BLaER1 (cell line): ENCODE results near the gene RMND5B.
A peak's percentile ranks its signal among the peaks of the same experiment; 100 is the strongest.

Source experiments
- H3K27ac ChIP-seq: shearing (Covaris generic); formaldehyde crosslinking; 2 replicates; pipeline ENCODE4 v1.8.1; 2022
- H3K27me3 ChIP-seq: shearing (Covaris generic); formaldehyde crosslinking; 2 replicates; pipeline ENCODE4 v1.8.1; 2022
- H3K36me3 ChIP-seq: shearing (Covaris generic); formaldehyde crosslinking; 2 replicates; pipeline ENCODE4 v1.8.1; 2022
- H3K4me1 ChIP-seq: shearing (Covaris generic); formaldehyde crosslinking; 2 replicates; pipeline ENCODE4 v1.8.1; 2022
- H3K4me2 ChIP-seq: shearing (Covaris generic); formaldehyde crosslinking; 2 replicates; pipeline ENCODE4 v1.8.1; 2022
- H3K4me3 ChIP-seq: shearing (Covaris generic); formaldehyde crosslinking; 2 replicates; pipeline ENCODE4 v1.8.1; 2022
- H3K9ac ChIP-seq: shearing (Covaris generic); formaldehyde crosslinking; 2 replicates; pipeline ENCODE4 v1.8.1; 2022
- H3K9me3 ChIP-seq: shearing (Covaris generic); formaldehyde crosslinking; 2 replicates; pipeline ENCODE4 v1.8.1; 2022
- H4K20me1 ChIP-seq: shearing (Covaris generic); formaldehyde crosslinking; 2 replicates; pipeline ENCODE4 v1.8.1; 2022
- Cebpa-rat ChIP-seq: shearing (Covaris generic); IDR thresholded peaks from 2 replicates; pipeline ENCODE4 v1.8.1; 2022

RMND5B gene

DNA sequence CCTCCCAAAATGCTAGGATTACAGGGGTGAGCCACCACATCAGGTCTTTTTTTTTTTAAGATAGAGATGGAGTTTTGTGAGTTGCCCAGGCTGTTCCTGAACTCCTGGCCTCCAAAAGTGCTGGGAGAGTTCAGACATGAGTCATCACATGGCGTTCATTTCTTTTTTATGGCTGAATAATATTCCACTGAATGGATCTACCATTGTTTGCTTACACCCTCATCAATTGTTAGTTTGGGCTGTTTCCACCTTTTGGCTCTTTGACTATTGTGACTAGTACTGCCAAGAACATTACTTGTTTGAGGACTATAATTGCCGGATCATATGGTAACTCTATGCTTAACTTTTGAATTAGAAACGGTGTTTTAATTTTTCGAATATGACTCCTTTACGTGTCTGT lies 18.3 kb upstream of the RMND5B start:
- no peak overlapping the region; the same call in 1 of the 2 replicates for H3K9ac ChIP-seq
- no peak for TF ChIP-seq Cebpa-rat
- H3K4me1 ChIP-seq = peaks cover 61% of the 10 kb centered on the region
- no peaks in the 10 kb centered on the region for H3K9me3 ChIP-seq
- peak overlapping the region; percentile 96; the same call in 1 of the 2 replicates for H3K27ac ChIP-seq
- no peaks in the 10 kb centered on the region for H4K20me1 ChIP-seq
- peak overlapping the region; percentile 99 for H3K4me2 ChIP-seq
- peak overlapping the region; percentile 83 for H3K4me3 ChIP-seq
- no peaks in the 10 kb centered on the region for H3K27me3 ChIP-seq
- H3K36me3 ChIP-seq = no peaks in the 10 kb centered on the region

DNA sequence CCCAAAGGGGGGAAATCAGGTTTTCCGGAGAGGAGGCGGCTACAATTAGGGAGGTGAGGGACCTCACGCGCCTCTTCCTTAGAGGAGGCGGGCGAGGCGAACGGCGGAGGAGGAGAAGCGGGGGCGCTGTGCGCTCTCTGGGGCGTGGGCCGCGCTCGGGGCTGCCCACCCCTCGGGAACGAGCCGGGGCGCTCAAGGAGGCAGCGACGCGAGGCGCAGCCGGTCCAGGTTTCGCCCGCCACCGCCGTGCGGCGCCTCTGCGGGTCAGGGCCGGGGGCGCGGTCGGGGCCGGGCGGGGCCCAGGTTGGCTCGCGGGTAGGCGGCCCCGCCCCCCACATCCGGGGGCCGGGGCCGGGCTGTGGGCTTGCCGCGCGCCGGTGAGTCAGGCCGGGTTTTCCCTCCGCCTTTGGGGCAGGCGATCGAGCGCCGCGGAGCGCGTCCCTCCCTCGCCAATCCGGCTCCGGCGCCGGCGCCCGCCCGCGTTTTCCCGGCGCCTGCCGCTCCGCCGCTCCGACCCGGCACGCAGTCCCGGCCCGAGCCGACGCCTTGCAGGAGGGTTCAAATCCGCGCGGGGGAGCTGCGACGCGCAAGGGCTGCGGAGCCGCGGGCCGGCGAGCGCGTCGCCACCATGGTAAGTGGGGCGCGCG lies 17.6 kb upstream of the RMND5B start, which contains the start of gene N4BP3:
Gene N4BP3, plus strand, starts transcription at position 392 of the 647 bp plus-strand sequence. CDS start 6,052 bp downstream, outside the sequence.
- no peak for TF ChIP-seq Cebpa-rat
- peak within 1 kb of the TSS; percentile 96 for H3K27ac ChIP-seq
- H3K4me3 ChIP-seq = peak within 1 kb of the TSS; percentile 83
- no peaks in the 10 kb centered on the region for H3K36me3 ChIP-seq
- H3K27me3 ChIP-seq = no peaks in the 10 kb centered on the region
- no peaks in the 10 kb centered on the region for H3K9me3 ChIP-seq
- peak within 1 kb of the TSS; percentile 99 for H3K4me2 ChIP-seq
- H3K4me1 ChIP-seq = peaks cover 63% of the 10 kb centered on the region
- H3K9ac ChIP-seq = peak within 1 kb of the TSS; percentile 86
- H4K20me1 ChIP-seq = no peaks in the 10 kb centered on the region

- no peaks in the 10 kb centered on the region for H3K36me3 ChIP-seq
- no peak for TF ChIP-seq Cebpa-rat
- H3K27ac ChIP-seq = peak overlapping the region; percentile 96
These were observed 16.9 kb upstream of the RMND5B start for GRCh38 chr5:178113841-178114324.

GRCh38 chr5:178114325-178115135 lies 16.3 kb upstream of the RMND5B start:
- peak overlapping the region; percentile 83 for H3K4me3 ChIP-seq
- H3K4me1 ChIP-seq = peaks cover 63% of the 10 kb centered on the region
- no peak for TF ChIP-seq Cebpa-rat
- peak overlapping the region; percentile 99 for H3K4me2 ChIP-seq
- H3K9me3 ChIP-seq = no peaks in the 10 kb centered on the region
- peak overlapping the region; percentile 96 for H3K27ac ChIP-seq
- H3K27me3 ChIP-seq = no peaks in the 10 kb centered on the region
- no peaks in the 10 kb centered on the region for H3K36me3 ChIP-seq
- no peaks in the 10 kb centered on the region for H4K20me1 ChIP-seq
- H3K9ac ChIP-seq = peak overlapping the region; percentile 86

More at GRCh38 chr5:178113841-178114324, 16.9 kb upstream of the RMND5B start:
- peak overlapping the region; percentile 86 for H3K9ac ChIP-seq
- peak overlapping the region; percentile 99 for H3K4me2 ChIP-seq
- H3K9me3 ChIP-seq = no peaks in the 10 kb centered on the region
- H3K27me3 ChIP-seq = no peaks in the 10 kb centered on the region
- H4K20me1 ChIP-seq = no peaks in the 10 kb centered on the region
- H3K4me3 ChIP-seq = peak overlapping the region; percentile 83
- H3K4me1 ChIP-seq = peaks cover 63% of the 10 kb centered on the region

GRCh38 chr5:178115136-178115813 lies 15.5 kb upstream of the RMND5B start:
- Histone ChIP-seq H3K9ac (peak overlapping the region; percentile 86), H3K9me3 (no peaks in the 10 kb centered on the region), H3K27ac (peak overlapping the region; percentile 96), H3K4me3 (peak overlapping the region; percentile 83), H3K4me2 (peak overlapping the region; percentile 99), H3K27me3 (no peaks in the 10 kb centered on the region), H4K20me1 (no peaks in the 10 kb centered on the region), H3K4me1 (peaks cover 69% of the 10 kb centered on the region), H3K36me3 (no peaks in the 10 kb centered on the region; the same call in 1 of the 2 replicates)
- no peak for TF ChIP-seq Cebpa-rat

DNA sequence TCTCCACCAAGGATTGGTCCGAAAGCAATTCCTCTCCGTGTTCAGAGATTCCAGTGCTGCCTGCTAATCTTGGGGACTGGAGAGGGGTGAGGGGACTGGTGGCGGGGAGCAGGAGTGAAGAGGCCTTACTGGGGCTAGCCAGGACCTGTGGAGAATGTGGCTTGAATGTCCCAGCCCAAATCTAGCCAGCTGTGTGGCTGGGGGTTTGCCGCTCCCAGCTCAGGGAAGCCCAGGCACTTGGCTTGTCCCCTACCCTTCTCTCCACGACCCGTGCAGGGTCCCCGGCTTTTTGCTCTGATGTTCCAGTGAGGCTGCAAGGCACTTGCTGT lies 15.0 kb upstream of the RMND5B start:
- Histone ChIP-seq H3K27ac (peak overlapping the region; percentile 96), H3K4me3 (peak overlapping the region; percentile 83), H3K9ac (peak overlapping the region; percentile 86), H4K20me1 (no peaks in the 10 kb centered on the region), H3K4me2 (peak overlapping the region; percentile 99), H3K27me3 (no peaks in the 10 kb centered on the region), H3K36me3 (no peaks in the 10 kb centered on the region; the same call in 1 of the 2 replicates), H3K9me3 (no peaks in the 10 kb centered on the region), H3K4me1 (peaks cover 74% of the 10 kb centered on the region)
- TF ChIP-seq Cebpa-rat = no peak

- Histone ChIP-seq H4K20me1 (no peaks in the 10 kb centered on the region), H3K36me3 (no peaks in the 10 kb centered on the region; the same call in 1 of the 2 replicates), H3K27me3 (no peaks in the 10 kb centered on the region), H3K4me2 (peak overlapping the region; percentile 99), H3K9me3 (no peaks in the 10 kb centered on the region), H3K9ac (peak overlapping the region; percentile 86), H3K4me1 (peaks cover 79% of the 10 kb centered on the region), H3K27ac (peak overlapping the region; percentile 96), H3K4me3 (peak overlapping the region; percentile 83)
- TF ChIP-seq Cebpa-rat = no peak
These were observed 14.5 kb upstream of the RMND5B start for GRCh38 chr5:178116143-178116885.

- Histone ChIP-seq H3K27me3 (no peaks in the 10 kb centered on the region), H3K27ac (peak overlapping the region; percentile 96), H3K36me3 (peaks cover 9% of the 10 kb centered on the region; the same call in 1 of the 2 replicates), H3K9ac (peak overlapping the region; percentile 86), H3K4me1 (peaks cover 91% of the 10 kb centered on the region), H3K4me2 (peak overlapping the region; percentile 99), H4K20me1 (peaks cover 3% of the 10 kb centered on the region; the same call in 1 of the 2 replicates), H3K4me3 (peak overlapping the region; percentile 52), H3K9me3 (no peaks in the 10 kb centered on the region)
- no peak for TF ChIP-seq Cebpa-rat
These were observed 12.7 kb upstream of the RMND5B start for GRCh38 chr5:178117923-178118701.
